ENCODE measurements around the gene C10orf67.

GRCh38 chr10:23381298-23382040 lies 36.9 kb upstream of the C10orf67 start:
- TF ChIP-seq CTCF (IDR thresholded peaks at IDR 0.05) (no peak), EP300 (IDR thresholded peaks at IDR 0.05) (no peak)
